CD4-positive, alpha-beta T cell treated with Interleukin-15 for 4 hours (primary cell): Measurements from ENCODE around the gene GGT1.
"Not testable (repeated sequence)": the region's sequence is repeated elsewhere in the genome, so short reads cannot be mapped to it uniquely, and the experiment has no call there.

ENCODE experiments used
- DNase-seq: peaks from one replicate; pipeline ENCODE4 v3.0.0-alpha.2; 2020; ENCODE audit warnings: low spot score

Gene GGT1

GRCh38 chr22:24584166-24584790 lies 18.7 kb upstream of the GGT1 start:
- no peak for DNase-seq

- no peak for DNase-seq
Observed at GRCh38 chr22:24584871-24585411, 18.1 kb upstream of the GGT1 start.

- DNase-seq, result no peak
Observed at GRCh38 chr22:24585461-24585860, 17.5 kb upstream of the GGT1 start.

DNA sequence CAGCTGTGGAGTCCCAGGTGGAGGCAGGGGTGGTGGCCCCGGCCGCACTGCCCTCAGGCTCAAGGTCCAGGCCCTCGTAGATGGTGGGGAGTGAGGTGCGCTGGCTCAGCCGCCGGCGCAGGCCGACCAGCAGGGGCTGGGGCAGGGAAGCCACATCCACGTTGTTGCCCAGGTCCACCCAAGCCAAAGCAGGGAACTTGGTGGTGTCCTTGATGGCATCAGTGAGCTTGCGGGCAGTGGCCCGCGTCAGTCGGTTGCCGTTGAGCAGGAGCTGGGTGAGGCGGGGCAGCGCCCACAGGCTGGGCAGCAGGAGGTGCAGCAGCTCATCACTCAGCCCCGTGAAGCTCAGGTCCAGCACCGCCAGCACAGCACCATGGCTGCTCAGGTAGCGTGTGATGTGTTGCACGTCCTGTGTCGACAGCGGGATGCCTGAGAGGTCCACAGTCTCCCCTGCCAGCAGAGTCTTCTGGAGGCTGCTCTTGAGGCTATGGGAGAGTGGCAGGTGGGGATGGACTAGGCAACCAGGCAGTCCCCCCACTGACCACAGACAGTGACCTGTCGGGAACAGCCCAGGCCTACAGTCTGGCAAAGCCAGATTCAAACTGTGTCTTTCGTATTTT lies 17.0 kb upstream of the GGT1 start:
- no peak for DNase-seq

GRCh38 chr22:24587251-24587650 lies 15.7 kb upstream of the GGT1 start:
- no peak for DNase-seq

DNA sequence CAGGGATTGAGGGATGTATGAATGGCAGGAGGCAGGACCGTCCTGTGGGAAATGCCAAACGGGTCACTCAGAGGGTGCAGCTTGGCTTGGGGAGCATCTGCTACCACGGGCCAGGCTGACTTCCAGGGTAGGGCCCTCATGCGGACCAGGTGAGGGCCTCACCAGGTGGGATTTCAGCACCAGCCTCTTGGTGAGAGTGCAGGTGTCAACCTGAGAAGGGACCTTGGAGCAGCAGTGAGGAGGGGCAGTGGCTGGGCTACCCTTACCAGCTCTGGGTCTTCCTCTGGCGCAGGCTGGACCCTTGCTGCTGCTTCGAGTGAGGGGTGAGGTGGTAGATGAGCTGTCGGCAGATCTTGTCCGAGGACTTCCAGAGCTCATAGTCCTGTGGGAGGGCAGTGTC lies 15.0 kb upstream of the GGT1 start:
- DNase-seq, result no peak

DNA sequence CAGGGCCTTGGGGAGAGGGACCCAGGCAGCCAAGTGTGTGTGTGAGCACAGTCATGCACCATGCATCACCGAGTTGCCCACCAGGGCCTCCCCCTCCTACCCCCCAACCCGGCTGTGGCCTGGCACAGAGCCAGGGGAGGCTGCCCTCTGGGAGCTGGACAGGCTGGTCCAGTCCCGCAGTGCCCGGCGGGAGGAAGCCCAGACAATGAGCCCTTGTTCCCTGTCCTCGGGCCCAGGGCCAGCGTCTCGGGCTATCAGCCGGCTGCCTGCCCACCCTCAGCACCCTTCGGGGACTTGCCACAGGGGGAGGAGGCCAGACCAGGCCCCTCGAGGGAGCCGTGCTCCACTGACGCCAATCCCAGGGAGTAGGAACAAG lies 14.6 kb upstream of the GGT1 start:
- DNase-seq, result no peak

DNA sequence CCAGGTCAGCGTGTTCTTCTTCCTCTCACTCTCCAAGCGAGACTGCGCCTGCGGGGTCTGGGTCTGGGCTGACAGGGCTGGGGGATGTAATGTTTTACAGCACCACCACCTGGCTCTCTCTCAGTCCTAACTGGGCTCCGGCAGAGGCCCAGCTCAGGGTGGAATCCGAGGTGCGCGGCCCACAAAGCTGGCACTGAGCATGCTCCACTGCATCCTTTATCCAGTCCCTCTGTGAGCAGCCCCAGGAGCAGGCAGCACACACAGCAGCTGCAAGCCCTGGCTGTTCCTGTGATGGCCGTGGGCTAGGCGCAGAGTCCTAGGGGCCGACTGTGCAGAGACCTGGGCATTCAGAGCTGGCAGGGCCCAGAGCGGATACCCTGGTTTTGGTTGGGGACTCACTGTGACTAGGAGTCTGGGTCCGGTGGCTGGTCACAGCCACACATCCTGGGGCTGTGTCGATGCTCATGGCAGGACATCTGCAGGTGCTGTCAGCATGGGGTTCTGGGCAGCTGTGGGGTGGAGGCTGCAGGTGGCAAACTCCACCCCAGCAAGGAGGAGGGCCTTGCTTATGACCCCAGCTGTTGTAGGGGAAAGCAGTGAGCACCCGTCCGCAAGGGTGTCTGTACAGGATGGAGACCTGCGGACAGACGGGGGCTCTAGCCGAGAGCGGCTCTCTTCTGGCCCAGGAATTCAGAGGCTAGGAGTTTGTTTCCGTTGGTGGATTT lies 14.1 kb upstream of the GGT1 start:
- no peak for DNase-seq

DNA sequence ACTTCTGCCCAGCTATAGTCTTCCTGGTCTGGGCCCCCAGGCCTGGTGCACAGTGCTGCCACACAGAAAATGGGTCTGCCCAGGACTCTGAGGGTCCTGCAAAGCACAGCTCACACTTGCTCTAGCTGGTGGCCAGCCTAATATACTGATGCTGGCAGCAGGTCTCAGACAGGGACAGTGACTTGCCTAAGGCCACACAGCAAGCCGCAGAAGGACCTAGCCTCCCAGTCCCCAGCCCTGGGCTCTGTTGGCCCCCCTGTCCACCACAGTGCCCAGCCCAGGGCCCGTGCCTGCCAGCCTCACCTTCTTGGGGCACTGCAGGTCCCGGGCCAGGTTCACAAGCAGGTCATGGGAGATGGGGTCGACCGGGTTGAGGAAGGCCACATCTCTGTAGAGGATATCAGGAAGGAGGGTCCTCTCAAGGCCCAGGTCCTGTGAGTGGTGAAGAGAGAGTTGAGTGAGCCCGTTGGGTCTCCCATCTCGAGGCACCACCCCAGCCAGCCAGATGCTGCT lies 13.4 kb upstream of the GGT1 start:
- DNase-seq, result no peak

GRCh38 chr22:24590596-24591173 lies 12.3 kb upstream of the GGT1 start:
- DNase-seq, result no peak

- no peak for DNase-seq
Observed at GRCh38 chr22:24591286-24591830, 11.6 kb upstream of the GGT1 start.

DNA sequence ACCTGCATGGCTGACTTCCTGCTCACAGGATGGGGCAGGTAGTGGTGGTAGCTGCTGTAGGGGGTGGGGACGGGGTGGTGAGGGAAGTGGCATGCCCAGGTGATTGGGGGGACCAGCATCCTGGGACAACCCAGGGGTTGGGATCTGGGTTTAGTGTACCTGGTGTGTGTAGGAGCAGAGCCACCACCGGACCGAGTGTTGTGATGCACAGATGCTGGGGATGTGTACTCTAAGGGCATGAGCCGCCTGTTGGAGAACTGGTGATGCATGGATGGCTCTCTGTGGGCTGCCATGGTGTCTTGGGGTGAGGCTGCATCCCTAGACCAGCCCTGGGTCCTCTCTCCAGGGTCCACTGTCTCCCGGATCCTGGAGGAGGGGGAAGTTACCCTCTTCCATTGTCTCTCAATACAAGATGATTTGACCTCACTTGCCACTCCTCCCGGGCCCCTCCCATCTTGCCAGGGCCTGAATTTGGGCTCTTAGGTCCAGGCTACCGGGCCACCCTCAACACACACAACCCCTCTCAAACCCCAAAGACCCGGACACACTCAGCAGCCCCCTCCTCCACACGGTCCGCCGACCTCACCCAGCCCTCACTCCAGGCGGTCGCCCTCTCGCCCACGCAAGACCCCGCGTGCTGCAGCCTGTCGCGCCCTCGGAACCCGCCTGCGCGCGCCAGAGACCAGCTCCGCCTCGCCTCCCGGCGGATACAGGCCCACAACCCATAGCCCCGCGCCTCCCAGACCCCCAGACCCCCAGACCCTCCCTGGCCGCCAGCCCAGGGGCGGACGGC lies 10.7 kb upstream of the GGT1 start:
- no peak for DNase-seq

DNA sequence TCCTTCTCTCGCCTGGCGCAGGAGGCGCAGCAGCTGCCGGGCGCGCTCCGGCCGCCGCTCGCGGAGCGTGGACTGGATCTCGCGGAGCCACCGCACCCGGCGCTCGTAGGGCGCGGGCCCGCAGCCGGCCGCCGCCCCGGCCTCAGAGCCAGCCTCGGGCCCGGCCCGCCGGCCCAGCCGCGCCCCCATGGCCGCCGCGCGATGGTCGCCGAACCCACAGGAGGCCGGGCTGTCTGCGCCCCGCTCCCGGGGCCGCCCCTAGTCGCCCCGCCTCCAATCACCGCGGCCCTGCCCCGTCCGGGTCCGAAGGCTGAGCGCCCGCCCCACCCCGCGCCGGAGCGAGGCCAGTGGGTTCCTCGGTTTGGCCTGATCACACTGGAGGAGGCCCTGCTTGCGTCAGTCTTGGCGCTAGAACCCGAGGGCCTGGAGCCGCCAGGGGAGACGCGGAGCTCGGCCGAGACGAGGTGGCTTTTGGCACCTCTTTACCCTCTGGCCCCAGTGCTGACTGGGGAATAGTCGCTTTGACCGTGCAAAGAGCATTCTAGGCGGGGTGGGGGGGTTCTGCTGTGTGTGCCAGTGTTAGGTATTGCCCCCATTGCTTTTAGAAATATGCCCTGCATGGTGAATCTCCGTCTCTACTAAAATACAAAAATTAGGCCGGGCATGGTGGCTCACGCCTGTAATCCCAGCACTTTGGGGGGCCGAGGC lies 10.0 kb upstream of the GGT1 start, which contains the start of gene LRRC75B:
LRRC75B (minus strand) TSS at position 223 of the 708 bp plus-strand sequence; CDS start at position 189, 34 bp downstream.
- DNase-seq, result no peak

DNA sequence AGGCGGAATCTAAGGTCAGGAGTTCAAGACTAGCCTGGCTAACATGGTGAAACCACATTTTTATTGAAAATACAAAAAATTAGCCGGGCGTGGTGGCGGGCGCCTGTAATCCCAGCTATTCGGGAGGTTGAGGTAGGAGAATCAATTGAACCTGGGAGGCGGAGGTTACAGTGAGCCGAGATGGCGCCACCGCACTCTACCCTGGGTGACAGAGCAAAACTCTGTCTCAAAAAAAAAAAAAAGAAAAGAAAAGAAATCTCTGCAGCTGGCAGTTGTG lies 9.5 kb upstream of the GGT1 start:
- DNase-seq, result not testable (repeated sequence)

DNA sequence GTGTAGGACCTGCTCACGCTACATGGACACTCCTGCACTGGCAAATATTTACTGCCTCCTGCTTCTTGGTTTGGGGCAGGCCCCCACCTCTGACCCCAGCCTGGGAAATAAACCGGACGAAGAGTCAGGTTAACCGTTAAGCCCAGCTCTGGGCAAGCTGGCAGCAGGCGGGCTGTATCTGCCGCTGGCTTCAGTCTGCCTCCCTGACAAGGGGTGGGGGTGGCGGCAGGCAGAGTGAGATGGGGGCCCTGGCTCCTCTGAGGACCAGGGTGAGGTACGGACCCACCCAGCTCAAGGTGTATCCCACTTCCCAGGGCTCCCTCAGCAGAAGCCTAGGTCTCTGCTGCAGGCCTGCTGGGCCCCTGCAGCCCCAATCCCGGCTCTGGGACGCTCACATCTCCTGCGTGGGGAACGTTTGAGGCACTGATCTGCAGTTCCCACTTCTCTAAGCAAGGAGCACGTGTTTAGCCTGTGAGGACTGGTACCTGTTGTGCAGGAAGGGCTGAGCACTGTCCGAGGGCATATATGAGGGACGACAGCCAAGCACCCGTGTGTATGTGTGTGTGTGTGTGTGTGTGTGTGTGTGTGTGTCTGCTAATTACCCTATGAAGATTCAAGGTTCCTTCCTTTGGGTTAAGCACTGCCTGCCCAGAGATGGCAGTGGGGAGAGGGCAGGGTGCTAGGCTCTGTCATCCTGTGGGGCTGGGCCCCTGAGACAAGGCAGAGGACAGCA lies 9.0 kb upstream of the GGT1 start:
- no peak for DNase-seq

GRCh38 chr22:24594569-24595120 lies 8.3 kb upstream of the GGT1 start:
- DNase-seq, result no peak

- no peak for DNase-seq
Observed at GRCh38 chr22:24595228-24595627, 7.8 kb upstream of the GGT1 start.

DNA sequence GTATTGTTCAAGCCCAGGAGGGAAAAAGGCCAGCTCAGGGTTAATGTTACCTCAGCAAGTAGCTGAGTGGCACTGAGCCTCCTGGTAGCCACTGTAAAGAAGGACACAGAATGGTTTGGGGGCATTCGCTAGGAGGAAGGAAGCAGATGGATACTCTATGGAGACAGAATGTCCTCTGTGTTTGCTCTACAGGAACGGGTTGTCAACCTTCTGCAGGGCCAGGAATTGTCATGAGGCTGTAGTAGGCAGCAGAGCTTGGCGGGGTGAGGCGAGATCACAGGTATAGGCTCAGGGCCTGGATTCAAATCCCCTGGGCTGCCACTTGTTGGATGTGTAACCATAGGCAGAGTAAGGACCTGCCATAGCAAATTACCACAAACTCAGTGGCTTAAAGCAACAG lies 7.1 kb upstream of the GGT1 start:
- DNase-seq, result no peak

DNA sequence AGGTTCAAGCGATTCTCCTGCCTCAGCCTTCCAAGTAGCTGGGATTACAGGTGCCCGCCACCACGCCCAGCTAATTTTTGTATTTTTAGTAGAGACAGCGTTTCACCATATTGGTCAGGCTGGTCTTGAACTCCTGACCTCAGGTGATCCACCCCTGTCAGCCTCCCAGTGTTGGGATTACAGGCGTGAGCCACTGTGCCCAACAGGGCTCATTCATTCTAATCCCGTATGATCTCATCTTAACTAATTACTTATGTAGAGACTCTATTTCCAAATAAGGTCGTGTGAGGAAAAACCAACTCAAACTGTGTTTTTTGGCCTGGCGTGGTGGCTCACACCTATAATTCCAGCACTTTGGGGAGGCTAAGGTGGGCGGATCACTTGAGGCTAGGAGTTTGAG lies 5.9 kb upstream of the GGT1 start:
- DNase-seq, result not testable (repeated sequence)

DNA sequence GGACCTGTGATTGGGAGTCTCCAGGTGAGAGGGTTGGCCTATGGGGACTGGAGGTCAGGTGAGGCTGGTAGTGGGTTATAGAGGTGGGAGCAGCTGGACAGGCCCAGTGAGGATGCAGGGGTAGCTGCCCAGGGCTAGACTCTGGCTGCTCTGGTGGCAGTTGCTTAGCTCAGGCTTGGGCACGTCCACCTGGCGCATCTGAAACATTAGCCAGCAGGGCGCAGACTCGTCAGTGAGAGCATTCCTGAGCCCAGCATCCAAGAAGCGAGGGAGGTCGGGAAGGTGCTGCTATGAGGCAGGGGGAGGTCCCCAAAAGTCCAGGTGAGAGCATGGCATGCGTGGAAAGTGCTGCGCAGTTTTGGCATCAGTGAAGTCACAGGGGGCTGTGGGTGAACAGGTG lies 3.5 kb upstream of the GGT1 start:
- DNase-seq, result no peak
